K562 (cell line): ENCODE measurements around the gene ZMYND8. TPM values are rescaled to one million over a fixed set of nuclear protein-coding genes. Genes with fewer than 3 reads are reported as not detected.
A peak's percentile ranks its signal among the peaks of the same experiment; 100 is the strongest.

ENCODE experiments used
- ADNP ChIP-seq: fragments of 200-800 bp; sonication (Bioruptor generic); IDR thresholded peaks from 2 replicates; pipeline ENCODE4 v1.6.1; 2016; ENCODE audit warnings: missing genetic modification characterization, missing compliant biosample characterization
- ARHGAP35 ChIP-seq: fragments of 450-650 bp; IDR thresholded peaks from 2 replicates; pipeline ENCODE4 v1.6.1; 2018; ENCODE audit not compliant: partially characterized antibody
- CBX3 ChIP-seq, 2 experiments: IDR thresholded peaks; 1 replicate in 1 of 2; 2 replicates in 1 of 2; pipeline ENCODE4 v1.6.1; 2012; ENCODE audit warnings: inconsistent platforms in 2 of 2, low read length in 2 of 2, borderline replicate concordance in 1 of 2, control low read depth in 1 of 2
- GATAD2A ChIP-seq: fragments of 450-650 bp; IDR thresholded peaks from 2 replicates; pipeline ENCODE4 v1.6.1; 2017
- GTF2F1 ChIP-seq: IDR thresholded peaks from 2 replicates; pipeline ENCODE4 v1.6.1; 2011; ENCODE audit warnings: low read depth, low read length, improper control_type of control experiment
- HDGF ChIP-seq: fragments of 450-650 bp; IDR thresholded peaks from 2 replicates; pipeline ENCODE4 v1.6.1; 2016
- HNRNPK ChIP-seq: fragments of 200-400 bp; formaldehyde crosslinking; IDR thresholded peaks from one replicate; pipeline ENCODE4 v1.6.1; 2018; ENCODE audit warnings: mild to moderate bottlenecking, low read depth, low read length; ENCODE audit not compliant: poor library complexity, severe bottlenecking
- KDM1A ChIP-seq, 2 experiments: fragments of 450-650 bp; IDR thresholded peaks; 2 replicates each; pipeline ENCODE4 v1.6.1; 2016; ENCODE audit warnings: mild to moderate bottlenecking in 2 of 2
- POLR3A ChIP-seq: IDR thresholded peaks from 2 replicates; pipeline ENCODE4 v1.6.1; 2011; ENCODE audit warnings: borderline replicate concordance, mild to moderate bottlenecking, moderate library complexity; ENCODE audit not compliant: insufficient read length, insufficient read depth; ENCODE audit errors: extremely low read depth
- RFX5 ChIP-seq: IDR thresholded peaks from 2 replicates; pipeline ENCODE4 v1.6.1; 2011; ENCODE audit warnings: low read depth, mild to moderate bottlenecking, improper control_type of control experiment, low read length
- U2AF1 ChIP-seq: fragments of 200-400 bp; formaldehyde crosslinking; optimal IDR thresholded peaks from 2 replicates; pipeline ENCODE3; 2017; ENCODE audit warnings: mild to moderate bottlenecking, low read depth, low read length, moderate library complexity
- XRCC3 ChIP-seq: fragments of 450-650 bp; IDR thresholded peaks from 2 replicates; pipeline ENCODE4 v1.6.1; 2017; ENCODE audit warnings: mild to moderate bottlenecking, moderate library complexity
- ZNF165 ChIP-seq: fragments of 250-450 bp; sonication (Bioruptor Pico); IDR thresholded peaks from 2 replicates; pipeline ENCODE4 v1.4.0; 2020; ENCODE audit warnings: borderline replicate concordance
- ZNF3 ChIP-seq: fragments of 250-450 bp; sonication (Bioruptor Pico); IDR thresholded peaks from 2 replicates; pipeline ENCODE4 v1.5.0; 2021; ENCODE audit warnings: mild to moderate bottlenecking, moderate library complexity
- ZNF79 ChIP-seq: fragments of 250-450 bp; sonication (Bioruptor Pico); IDR thresholded peaks from 2 replicates; pipeline ENCODE4 v1.4.0; 2020; ENCODE audit warnings: low read depth, mild to moderate bottlenecking, moderate library complexity
- polyA plus RNA-seq, 8 experiments: library from polyadenylated mRNA; depleted of rRNA in 4 of 8; stranded (reverse) in 5 of 8; unstranded in 3 of 8; fragments of >200 nt; fragmentation: Nextera tagmentation in 2 of 8; fragmentation: Illumina TruSeq in 1 of 8; extraction: Ambion mirVana in 2 of 8; extraction: Trizol in 1 of 8; gene quantifications; 2 replicates each; pipeline versions ENCODE4 v1.2.1 to v1.2.3, GENCODE V29; 2011 to 2014; ENCODE audit warnings: inconsistent platforms in 1 of 8, missing spikeins in 1 of 8
- total RNA-seq, 7 experiments: library from RNA; depleted of rRNA in 6 of 7; stranded (reverse); fragments of >200 nt in 6 of 7; fragmentation: Illumina TruSeq in 2 of 7; extraction: Trizol in 2 of 7; gene quantifications; 2 replicates each; pipeline versions ENCODE4 v1.2.1 to v1.2.3, GENCODE V29; 2011 to 2021; ENCODE audit warnings: low replicate concordance in 1 of 7
- TF ChIP-seq, protein P1 (sequence below): sonication (generic); formaldehyde crosslinking; IDR thresholded peaks from 2 replicates; pipeline ENCODE4 v1.8.1; 2022; ENCODE audit warnings: missing genetic modification reagents
- TF ChIP-seq, protein P2 (sequence below): IDR thresholded peaks from 2 replicates; pipeline ENCODE4 v1.6.1; 2011; ENCODE audit not compliant: insufficient read length; ENCODE audit errors: extremely low read depth
- TF ChIP-seq, protein P3 (sequence below), 3 experiments: fragments of 200-800 bp in 1 of 3; fragments of 250-450 bp in 1 of 3; fragments of 450-650 bp in 1 of 3; sonication (Bioruptor Pico) in 1 of 3; sonication (Bioruptor generic) in 1 of 3; formaldehyde crosslinking in 1 of 3; IDR thresholded peaks; 2 replicates each; pipeline versions ENCODE4 v1.6.1 to v1.8.0; 2016 to 2022; ENCODE audit warnings: mild to moderate bottlenecking in 2 of 3, missing genetic modification characterization in 2 of 3, missing compliant biosample characterization in 1 of 3, moderate library complexity in 1 of 3
- TF ChIP-seq, protein P4 (sequence below): sonication (generic); formaldehyde crosslinking; IDR thresholded peaks from 2 replicates; pipeline ENCODE4 v1.8.1; 2023; ENCODE audit warnings: mild to moderate bottlenecking, missing genetic modification reagents
- TF ChIP-seq, protein P5 (sequence below): fragments of 250-450 bp; sonication (Bioruptor Pico); IDR thresholded peaks from 2 replicates; pipeline ENCODE4 v1.8.0; 2022; ENCODE audit warnings: moderate library complexity, mild to moderate bottlenecking, inconsistent platforms

The ZMYND8 gene
- total and polyA plus RNA-seq, 9 of the 15 experiments (the other 6 are each of a cell fraction or from before 2014, with no cell fraction given) = 31.8 to 148 (median 71.9) TPM

DNA sequence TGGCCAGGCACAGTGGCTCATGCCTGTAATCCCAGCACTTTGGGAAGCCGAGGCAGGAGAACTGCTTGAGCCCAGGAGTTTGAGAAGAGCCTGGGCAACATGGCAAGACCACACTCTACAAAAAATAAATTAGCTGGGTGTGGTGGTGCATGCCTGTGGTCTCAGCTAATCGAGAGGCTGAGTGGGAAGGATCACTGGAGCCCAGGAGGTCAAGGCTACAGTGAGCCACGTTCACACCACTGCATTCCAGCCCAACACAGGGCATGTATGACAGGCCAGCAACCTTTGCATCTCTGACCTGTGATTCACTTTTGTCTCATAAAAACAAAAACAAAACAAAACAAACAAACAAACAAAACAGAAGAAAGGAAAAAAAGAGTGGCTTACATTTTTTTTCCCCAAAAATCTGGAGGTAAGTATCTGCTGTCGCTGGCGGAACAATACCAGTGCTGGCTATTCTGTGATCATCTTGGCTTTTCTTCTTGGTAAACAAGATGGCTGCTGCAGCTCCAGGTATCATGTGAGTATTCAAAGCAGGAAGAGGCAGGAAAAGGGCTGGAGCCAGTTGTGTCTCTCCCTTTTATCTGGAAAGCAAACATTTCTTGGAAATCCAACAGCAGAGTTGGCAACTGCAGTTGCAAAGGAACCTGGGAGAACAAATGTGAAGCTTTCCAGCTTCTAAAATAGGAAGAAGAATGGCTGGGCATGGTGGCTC is 40.4 kb upstream of the ZMYND8 start (continued):
- TF ChIP-seq ARHGAP35 = no peak
- no peak for TF ChIP-seq RFX5
- TF ChIP-seq U2AF1 = no peak
- no peak for TF ChIP-seq ADNP (tag)
- TF ChIP-seq KDM1A (IDR thresholded peaks at IDR 0.05) = no peak
- TF ChIP-seq ZNF79 (CRISPR knock-in tag) = no peak
- no peak for TF ChIP-seq GATAD2A
- TF ChIP-seq XRCC3 = no peak
- TF ChIP-seq POLR3A = no peak
- TF ChIP-seq ZNF165 (CRISPR knock-in tag) = no peak
- TF ChIP-seq ZNF3 (CRISPR knock-in tag) = no peak
- TF ChIP-seq, protein P1, sequence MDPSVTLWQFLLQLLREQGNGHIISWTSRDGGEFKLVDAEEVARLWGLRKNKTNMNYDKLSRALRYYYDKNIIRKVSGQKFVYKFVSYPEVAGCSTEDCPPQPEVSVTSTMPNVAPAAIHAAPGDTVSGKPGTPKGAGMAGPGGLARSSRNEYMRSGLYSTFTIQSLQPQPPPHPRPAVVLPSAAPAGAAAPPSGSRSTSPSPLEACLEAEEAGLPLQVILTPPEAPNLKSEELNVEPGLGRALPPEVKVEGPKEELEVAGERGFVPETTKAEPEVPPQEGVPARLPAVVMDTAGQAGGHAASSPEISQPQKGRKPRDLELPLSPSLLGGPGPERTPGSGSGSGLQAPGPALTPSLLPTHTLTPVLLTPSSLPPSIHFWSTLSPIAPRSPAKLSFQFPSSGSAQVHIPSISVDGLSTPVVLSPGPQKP (CRISPR knock-in tag) = no peak
- TF ChIP-seq, protein P2, sequence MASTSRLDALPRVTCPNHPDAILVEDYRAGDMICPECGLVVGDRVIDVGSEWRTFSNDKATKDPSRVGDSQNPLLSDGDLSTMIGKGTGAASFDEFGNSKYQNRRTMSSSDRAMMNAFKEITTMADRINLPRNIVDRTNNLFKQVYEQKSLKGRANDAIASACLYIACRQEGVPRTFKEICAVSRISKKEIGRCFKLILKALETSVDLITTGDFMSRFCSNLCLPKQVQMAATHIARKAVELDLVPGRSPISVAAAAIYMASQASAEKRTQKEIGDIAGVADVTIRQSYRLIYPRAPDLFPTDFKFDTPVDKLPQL = no peak
- no peak for TF ChIP-seq HDGF
- TF ChIP-seq CBX3 (IDR thresholded peaks at IDR 0.05; ENCODE audit: borderline replicate concordance in 1 of 2, low read length in 2 of 2) = no peak
- TF ChIP-seq GTF2F1 = no peak
- TF ChIP-seq HNRNPK = no peak
- TF ChIP-seq, protein P3, sequence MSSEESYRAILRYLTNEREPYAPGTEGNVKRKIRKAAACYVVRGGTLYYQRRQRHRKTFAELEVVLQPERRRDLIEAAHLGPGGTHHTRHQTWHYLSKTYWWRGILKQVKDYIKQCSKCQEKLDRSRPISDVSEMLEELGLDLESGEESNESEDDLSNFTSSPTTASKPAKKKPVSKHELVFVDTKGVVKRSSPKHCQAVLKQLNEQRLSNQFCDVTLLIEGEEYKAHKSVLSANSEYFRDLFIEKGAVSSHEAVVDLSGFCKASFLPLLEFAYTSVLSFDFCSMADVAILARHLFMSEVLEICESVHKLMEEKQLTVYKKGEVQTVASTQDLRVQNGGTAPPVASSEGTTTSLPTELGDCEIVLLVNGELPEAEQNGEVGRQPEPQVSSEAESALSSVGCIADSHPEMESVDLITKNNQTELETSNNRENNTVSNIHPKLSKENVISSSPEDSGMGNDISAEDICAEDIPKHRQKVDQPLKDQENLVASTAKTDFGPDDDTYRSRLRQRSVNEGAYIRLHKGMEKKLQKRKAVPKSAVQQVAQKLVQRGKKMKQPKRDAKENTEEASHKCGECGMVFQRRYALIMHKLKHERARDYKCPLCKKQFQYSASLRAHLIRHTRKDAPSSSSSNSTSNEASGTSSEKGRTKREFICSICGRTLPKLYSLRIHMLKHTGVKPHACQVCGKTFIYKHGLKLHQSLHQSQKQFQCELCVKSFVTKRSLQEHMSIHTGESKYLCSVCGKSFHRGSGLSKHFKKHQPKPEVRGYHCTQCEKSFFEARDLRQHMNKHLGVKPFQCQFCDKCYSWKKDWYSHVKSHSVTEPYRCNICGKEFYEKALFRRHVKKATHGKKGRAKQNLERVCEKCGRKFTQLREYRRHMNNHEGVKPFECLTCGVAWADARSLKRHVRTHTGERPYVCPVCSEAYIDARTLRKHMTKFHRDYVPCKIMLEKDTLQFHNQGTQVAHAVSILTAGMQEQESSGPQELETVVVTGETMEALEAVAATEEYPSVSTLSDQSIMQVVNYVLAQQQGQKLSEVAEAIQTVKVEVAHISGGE (CRISPR knock-in tag; IDR thresholded peaks at IDR 0.05) = peak in 1 of 3 experiments; percentile 84; a peak in 2 of 6 replicates
- TF ChIP-seq, protein P4, sequence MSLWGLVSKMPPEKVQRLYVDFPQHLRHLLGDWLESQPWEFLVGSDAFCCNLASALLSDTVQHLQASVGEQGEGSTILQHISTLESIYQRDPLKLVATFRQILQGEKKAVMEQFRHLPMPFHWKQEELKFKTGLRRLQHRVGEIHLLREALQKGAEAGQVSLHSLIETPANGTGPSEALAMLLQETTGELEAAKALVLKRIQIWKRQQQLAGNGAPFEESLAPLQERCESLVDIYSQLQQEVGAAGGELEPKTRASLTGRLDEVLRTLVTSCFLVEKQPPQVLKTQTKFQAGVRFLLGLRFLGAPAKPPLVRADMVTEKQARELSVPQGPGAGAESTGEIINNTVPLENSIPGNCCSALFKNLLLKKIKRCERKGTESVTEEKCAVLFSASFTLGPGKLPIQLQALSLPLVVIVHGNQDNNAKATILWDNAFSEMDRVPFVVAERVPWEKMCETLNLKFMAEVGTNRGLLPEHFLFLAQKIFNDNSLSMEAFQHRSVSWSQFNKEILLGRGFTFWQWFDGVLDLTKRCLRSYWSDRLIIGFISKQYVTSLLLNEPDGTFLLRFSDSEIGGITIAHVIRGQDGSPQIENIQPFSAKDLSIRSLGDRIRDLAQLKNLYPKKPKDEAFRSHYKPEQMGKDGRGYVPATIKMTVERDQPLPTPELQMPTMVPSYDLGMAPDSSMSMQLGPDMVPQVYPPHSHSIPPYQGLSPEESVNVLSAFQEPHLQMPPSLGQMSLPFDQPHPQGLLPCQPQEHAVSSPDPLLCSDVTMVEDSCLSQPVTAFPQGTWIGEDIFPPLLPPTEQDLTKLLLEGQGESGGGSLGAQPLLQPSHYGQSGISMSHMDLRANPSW (CRISPR knock-in tag) = no peak
- TF ChIP-seq, protein P5, sequence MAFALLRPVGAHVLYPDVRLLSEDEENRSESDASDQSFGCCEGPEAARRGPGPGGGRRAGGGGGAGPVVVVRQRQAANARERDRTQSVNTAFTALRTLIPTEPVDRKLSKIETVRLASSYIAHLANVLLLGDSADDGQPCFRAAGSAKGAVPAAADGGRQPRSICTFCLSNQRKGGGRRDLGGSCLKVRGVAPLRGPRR (CRISPR knock-in tag) = no peak
